ENCODE data around the gene PLXNB3.

PLXNB3 gene

DNA sequence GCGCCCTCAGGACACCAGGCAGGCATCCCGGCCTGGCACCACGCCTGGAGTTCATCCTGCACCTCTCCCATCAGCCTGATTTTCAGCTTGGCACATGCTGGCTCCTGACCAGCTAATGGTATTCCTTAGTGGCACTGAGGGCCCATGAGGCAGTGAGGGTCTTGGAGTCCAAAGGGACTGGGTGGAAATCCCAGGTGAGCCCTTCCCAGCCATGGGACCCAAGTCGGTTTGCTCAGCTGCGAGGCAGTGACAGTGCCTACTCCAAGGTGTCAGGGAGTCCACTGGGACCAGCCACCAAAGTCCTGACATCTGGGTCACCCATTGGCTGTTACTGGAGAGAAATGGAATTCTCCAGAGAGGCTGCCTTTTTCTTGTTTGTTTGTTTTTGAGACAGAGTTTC is 35.3 kb downstream of the PLXNB3 start:
- Histone ChIP-seq H3K27ac (ENCODE audit: low read depth, low read length) (no peak overlapping the region), H3K4me1 (ENCODE audit: control insufficient read depth, insufficient read depth, low read length, unreplicated experiment) (peaks cover 3% of the 10 kb centered on the region), H3K36me3 (ENCODE audit: insufficient read depth, low read length) (no peaks in the 10 kb centered on the region), H3K4me3 (ENCODE audit: low read depth, low read length) (no peak overlapping the region), H3K27me3 (ENCODE audit: insufficient read depth, low read length) (no peaks in the 10 kb centered on the region), H2AFZ (ENCODE audit: low read length, unreplicated experiment) (no peak overlapping the region), H3K79me2 (ENCODE audit: control insufficient read depth, insufficient read depth, low read length, unreplicated experiment) (peaks cover 19% of the 10 kb centered on the region)

DNA sequence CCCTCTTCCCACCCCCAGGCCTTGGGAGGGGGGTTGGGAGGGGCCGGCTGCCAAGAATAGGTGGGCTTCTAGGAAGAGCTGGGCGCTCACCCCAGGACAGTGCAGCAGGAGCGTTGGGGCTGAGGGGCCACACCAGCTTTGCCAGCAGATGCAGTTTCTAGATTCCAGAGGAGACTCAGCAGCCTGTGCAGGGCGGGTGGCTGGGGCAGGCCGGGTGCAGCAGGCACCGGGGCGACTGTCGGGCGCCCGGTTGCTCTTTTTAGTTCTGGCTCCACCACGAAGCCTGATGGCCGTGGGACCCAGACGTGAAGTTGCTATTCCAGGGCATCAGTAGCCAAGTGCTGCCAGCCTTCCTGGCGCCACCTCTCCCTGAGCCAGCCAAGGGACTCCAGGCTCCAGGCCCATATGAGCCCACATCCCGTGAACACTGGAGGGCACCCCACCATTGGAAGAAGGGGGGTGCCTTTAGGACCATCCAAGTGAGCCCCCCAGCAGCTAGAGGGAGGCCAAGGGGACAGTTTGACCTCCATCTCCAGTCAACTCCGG is 36.2 kb downstream of the PLXNB3 start:
- Histone ChIP-seq H3K36me3 (ENCODE audit: insufficient read depth, low read length) (no peaks in the 10 kb centered on the region), H3K27me3 (ENCODE audit: insufficient read depth, low read length) (no peaks in the 10 kb centered on the region), H3K4me3 (ENCODE audit: low read depth, low read length) (no peak overlapping the region), H2AFZ (ENCODE audit: low read length, unreplicated experiment) (no peak overlapping the region), H3K79me2 (ENCODE audit: control insufficient read depth, insufficient read depth, low read length, unreplicated experiment) (peaks cover 11% of the 10 kb centered on the region), H3K4me1 (ENCODE audit: control insufficient read depth, insufficient read depth, low read length, unreplicated experiment) (peaks cover 3% of the 10 kb centered on the region), H3K27ac (ENCODE audit: low read depth, low read length) (no peak overlapping the region)

DNA sequence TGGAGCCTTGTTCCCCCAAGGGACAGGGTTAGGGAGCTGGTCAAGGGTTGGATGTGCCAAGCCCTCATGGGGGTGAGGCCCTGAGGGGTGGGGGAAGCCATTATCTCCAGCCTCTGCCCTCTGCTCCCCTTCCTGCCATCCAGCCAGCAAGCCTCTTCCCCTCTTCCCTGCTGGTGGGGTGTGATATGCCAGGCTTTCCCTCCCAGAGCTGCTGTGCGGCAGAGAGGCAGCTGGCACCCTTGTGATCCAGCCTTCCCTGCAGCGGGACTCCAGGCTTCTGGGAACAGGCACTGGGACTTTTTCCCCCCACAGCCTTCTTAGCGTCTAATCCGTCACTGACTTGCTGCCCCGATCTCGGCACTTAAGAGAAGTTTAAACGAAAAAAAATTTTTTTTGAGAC is 36.7 kb downstream of the PLXNB3 start:
- H3K36me3 ChIP-seq (ENCODE audit: insufficient read depth, low read length): no peaks in the 10 kb centered on the region
- no peak overlapping the region for H3K27ac ChIP-seq (ENCODE audit: low read depth, low read length)
- no peaks in the 10 kb centered on the region for H3K27me3 ChIP-seq (ENCODE audit: insufficient read depth, low read length)
- H3K79me2 ChIP-seq (ENCODE audit: control insufficient read depth, insufficient read depth, low read length, unreplicated experiment): peaks cover 6% of the 10 kb centered on the region
- no peak overlapping the region for H3K4me3 ChIP-seq (ENCODE audit: low read depth, low read length)
- H3K4me1 ChIP-seq (ENCODE audit: control insufficient read depth, insufficient read depth, low read length, unreplicated experiment): peaks cover 3% of the 10 kb centered on the region
- no peak overlapping the region for H2AFZ ChIP-seq (ENCODE audit: low read length, unreplicated experiment)

DNA sequence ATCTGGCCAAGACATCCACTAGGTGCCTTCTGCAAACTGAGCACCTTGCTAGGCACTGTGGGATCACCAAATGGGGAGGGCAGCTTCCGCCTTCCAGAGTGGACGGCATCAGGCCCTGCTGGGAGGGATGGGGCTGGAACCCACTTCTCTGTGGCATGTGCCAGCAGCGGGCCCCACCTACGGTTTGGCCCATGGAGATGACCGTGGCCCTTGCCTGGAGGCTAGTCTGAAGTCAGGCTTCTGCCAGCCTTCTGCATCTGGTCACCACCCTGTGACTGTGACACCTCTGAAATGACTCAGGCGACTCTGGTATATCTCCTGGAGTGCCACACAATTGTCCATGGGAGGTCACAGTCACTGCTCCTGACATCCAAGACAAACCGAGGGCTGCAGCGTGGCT is 37.6 kb downstream of the PLXNB3 start:
- H3K4me1 ChIP-seq (ENCODE audit: control insufficient read depth, insufficient read depth, low read length, unreplicated experiment): no peaks in the 10 kb centered on the region
- H3K36me3 ChIP-seq (ENCODE audit: insufficient read depth, low read length): no peaks in the 10 kb centered on the region
- no peaks in the 10 kb centered on the region for H3K79me2 ChIP-seq (ENCODE audit: control insufficient read depth, insufficient read depth, low read length, unreplicated experiment)
- H3K4me3 ChIP-seq (ENCODE audit: low read depth, low read length): no peak overlapping the region
- no peak overlapping the region for H2AFZ ChIP-seq (ENCODE audit: low read length, unreplicated experiment)
- no peaks in the 10 kb centered on the region for H3K27me3 ChIP-seq (ENCODE audit: insufficient read depth, low read length)
- H3K27ac ChIP-seq (ENCODE audit: low read depth, low read length): no peak overlapping the region

GRCh38 chrX:153802513-153803045 is 38.5 kb downstream of the PLXNB3 start:
- H3K36me3 ChIP-seq (ENCODE audit: insufficient read depth, low read length): no peaks in the 10 kb centered on the region
- H3K4me3 ChIP-seq (ENCODE audit: low read depth, low read length): no peak overlapping the region

GRCh38 chrX:153803211-153804099 is 39.4 kb downstream of the PLXNB3 start:
- H2AFZ ChIP-seq (ENCODE audit: low read length, unreplicated experiment): no peak overlapping the region
- H3K36me3 ChIP-seq (ENCODE audit: insufficient read depth, low read length): no peaks in the 10 kb centered on the region
- H3K27me3 ChIP-seq (ENCODE audit: insufficient read depth, low read length): no peaks in the 10 kb centered on the region
- no peak overlapping the region for H3K27ac ChIP-seq (ENCODE audit: low read depth, low read length)
- no peaks in the 10 kb centered on the region for H3K79me2 ChIP-seq (ENCODE audit: control insufficient read depth, insufficient read depth, low read length, unreplicated experiment)
- H3K4me3 ChIP-seq (ENCODE audit: low read depth, low read length): no peak overlapping the region
- no peaks in the 10 kb centered on the region for H3K4me1 ChIP-seq (ENCODE audit: control insufficient read depth, insufficient read depth, low read length, unreplicated experiment)

More at GRCh38 chrX:153802513-153803045, 38.5 kb downstream of the PLXNB3 start:
- Histone ChIP-seq H3K27me3 (ENCODE audit: insufficient read depth, low read length) (no peaks in the 10 kb centered on the region), H3K79me2 (ENCODE audit: control insufficient read depth, insufficient read depth, low read length, unreplicated experiment) (no peaks in the 10 kb centered on the region), H3K4me1 (ENCODE audit: control insufficient read depth, insufficient read depth, low read length, unreplicated experiment) (no peaks in the 10 kb centered on the region), H2AFZ (ENCODE audit: low read length, unreplicated experiment) (no peak overlapping the region), H3K27ac (ENCODE audit: low read depth, low read length) (no peak overlapping the region)

DNA sequence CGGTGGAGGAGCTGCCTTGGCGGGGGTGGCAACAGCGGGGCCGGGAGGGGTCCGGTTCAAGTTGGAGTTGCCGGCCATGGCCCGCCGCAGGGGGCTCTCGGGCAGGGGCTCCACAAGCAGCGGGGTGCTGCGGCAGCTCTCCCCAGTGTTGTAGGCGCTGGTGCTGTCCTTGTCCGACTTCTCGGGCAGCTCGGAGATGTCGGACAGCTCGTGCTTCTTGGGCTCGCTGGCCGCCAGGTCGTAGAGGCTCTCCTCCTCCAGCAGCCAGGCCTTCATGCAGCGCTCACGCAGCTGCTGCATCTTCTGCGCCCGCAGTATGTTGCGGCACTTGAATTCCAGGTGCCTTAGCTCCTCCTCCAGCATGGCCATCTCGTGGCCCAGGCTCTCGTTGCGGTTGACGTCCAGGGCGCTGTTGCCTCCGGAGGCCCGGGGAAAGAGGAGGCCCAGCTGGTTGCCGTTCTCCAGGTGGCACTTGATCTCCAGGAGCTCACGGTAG is 40.1 kb downstream of the PLXNB3 start:
- no peaks in the 10 kb centered on the region for H3K36me3 ChIP-seq (ENCODE audit: insufficient read depth, low read length)
- H3K4me1 ChIP-seq (ENCODE audit: control insufficient read depth, insufficient read depth, low read length, unreplicated experiment): no peaks in the 10 kb centered on the region
- no peak overlapping the region for H2AFZ ChIP-seq (ENCODE audit: low read length, unreplicated experiment)
- no peak overlapping the region for H3K27ac ChIP-seq (ENCODE audit: low read depth, low read length)
- H3K4me3 ChIP-seq (ENCODE audit: low read depth, low read length): no peak overlapping the region
- H3K79me2 ChIP-seq (ENCODE audit: control insufficient read depth, insufficient read depth, low read length, unreplicated experiment): no peaks in the 10 kb centered on the region
- H3K27me3 ChIP-seq (ENCODE audit: insufficient read depth, low read length): no peaks in the 10 kb centered on the region

- H3K4me3 ChIP-seq (ENCODE audit: low read depth, low read length): no peak overlapping the region
- H3K27me3 ChIP-seq (ENCODE audit: insufficient read depth, low read length): no peaks in the 10 kb centered on the region
- no peak overlapping the region for H3K27ac ChIP-seq (ENCODE audit: low read depth, low read length)
- no peaks in the 10 kb centered on the region for H3K36me3 ChIP-seq (ENCODE audit: insufficient read depth, low read length)
- H2AFZ ChIP-seq (ENCODE audit: low read length, unreplicated experiment): no peak overlapping the region
- H3K4me1 ChIP-seq (ENCODE audit: control insufficient read depth, insufficient read depth, low read length, unreplicated experiment): no peaks in the 10 kb centered on the region
- no peaks in the 10 kb centered on the region for H3K79me2 ChIP-seq (ENCODE audit: control insufficient read depth, insufficient read depth, low read length, unreplicated experiment)
Observed at GRCh38 chrX:153804621-153805020, 40.6 kb downstream of the PLXNB3 start.

DNA sequence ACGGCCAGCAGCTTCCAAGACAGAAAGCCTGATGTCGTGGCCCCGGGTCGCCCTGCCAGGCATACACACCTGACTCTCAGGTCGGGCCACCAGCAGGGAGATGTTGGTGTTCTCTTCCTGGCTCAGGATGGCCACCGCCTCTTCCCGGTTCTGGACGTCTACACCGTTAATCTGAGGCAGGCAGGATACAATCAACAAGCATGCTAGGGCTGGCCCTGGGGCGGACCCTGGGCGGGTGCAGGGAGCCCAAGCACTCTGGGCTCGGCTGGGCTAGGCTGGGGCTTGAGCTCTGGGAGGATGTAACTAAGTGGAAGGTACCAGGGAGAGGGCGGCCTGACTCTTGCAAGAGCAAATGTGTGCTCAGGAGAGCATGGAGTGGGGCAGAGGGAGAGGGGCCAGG is 41.4 kb downstream of the PLXNB3 start:
- H3K27me3 ChIP-seq (ENCODE audit: insufficient read depth, low read length): no peaks in the 10 kb centered on the region
- H3K79me2 ChIP-seq (ENCODE audit: control insufficient read depth, insufficient read depth, low read length, unreplicated experiment): no peaks in the 10 kb centered on the region
- no peak overlapping the region for H3K4me3 ChIP-seq (ENCODE audit: low read depth, low read length)
- no peaks in the 10 kb centered on the region for H3K36me3 ChIP-seq (ENCODE audit: insufficient read depth, low read length)
- no peak overlapping the region for H3K27ac ChIP-seq (ENCODE audit: low read depth, low read length)
- no peak overlapping the region for H2AFZ ChIP-seq (ENCODE audit: low read length, unreplicated experiment)
- no peaks in the 10 kb centered on the region for H3K4me1 ChIP-seq (ENCODE audit: control insufficient read depth, insufficient read depth, low read length, unreplicated experiment)

- no peaks in the 10 kb centered on the region for H3K36me3 ChIP-seq (ENCODE audit: insufficient read depth, low read length)
- H3K79me2 ChIP-seq (ENCODE audit: control insufficient read depth, insufficient read depth, low read length, unreplicated experiment): no peaks in the 10 kb centered on the region
- H3K27me3 ChIP-seq (ENCODE audit: insufficient read depth, low read length): no peaks in the 10 kb centered on the region
- no peaks in the 10 kb centered on the region for H3K4me1 ChIP-seq (ENCODE audit: control insufficient read depth, insufficient read depth, low read length, unreplicated experiment)
- no peak overlapping the region for H3K27ac ChIP-seq (ENCODE audit: low read depth, low read length)
- H3K4me3 ChIP-seq (ENCODE audit: low read depth, low read length): no peak overlapping the region
- H2AFZ ChIP-seq (ENCODE audit: low read length, unreplicated experiment): no peak overlapping the region
Observed at GRCh38 chrX:153806999-153807575, 43.0 kb downstream of the PLXNB3 start.
